GM19463 (cell line): Measurements from ENCODE around the gene LRRC43.

Source experiments
- ATAC-seq: cut with Tn5 transposase; IDR thresholded peaks from one replicate; pipeline ENCODE4 v1.9.1; 2021; ENCODE audit warnings: mild to moderate bottlenecking, moderate library complexity; ENCODE audit not compliant: unreplicated experiment

LRRC43 gene

DNA sequence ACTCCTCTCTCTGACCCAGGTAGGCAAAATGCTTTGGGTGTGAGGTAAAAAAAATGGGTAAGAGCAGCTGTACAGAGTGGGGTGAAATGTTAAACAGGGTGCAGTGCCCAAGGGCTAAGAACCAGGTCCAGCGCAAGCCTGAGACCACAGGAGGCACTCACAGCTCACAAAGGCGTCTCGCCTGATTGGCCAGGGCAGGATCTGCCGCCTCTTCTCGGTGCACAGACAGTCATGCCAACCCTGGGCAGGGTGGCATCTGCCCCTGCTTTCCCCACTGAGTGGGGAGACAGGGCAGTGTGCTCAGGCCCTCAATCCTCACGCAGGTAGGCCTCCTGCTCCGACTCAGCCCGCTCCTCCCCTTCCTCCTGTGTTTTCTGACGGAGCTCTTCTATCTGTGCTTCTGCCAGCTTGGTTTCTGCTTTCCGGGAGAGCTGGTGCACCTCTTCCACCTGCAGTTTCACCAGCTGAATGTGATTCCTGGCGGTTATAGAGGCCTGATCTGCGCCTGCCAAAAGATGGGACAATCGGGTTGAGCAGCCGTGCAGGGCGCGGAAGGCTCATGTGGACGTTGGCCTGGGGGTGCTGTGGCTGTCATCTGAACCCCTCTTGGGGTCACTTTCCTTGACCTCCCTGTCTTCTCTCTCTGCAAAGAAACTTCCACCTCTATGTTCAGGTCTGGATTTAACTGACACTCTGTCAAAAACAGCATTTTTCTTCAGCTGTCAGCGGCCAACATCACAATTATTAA is 25.3 kb downstream of the LRRC43 start:
- ATAC-seq: no peak

DNA sequence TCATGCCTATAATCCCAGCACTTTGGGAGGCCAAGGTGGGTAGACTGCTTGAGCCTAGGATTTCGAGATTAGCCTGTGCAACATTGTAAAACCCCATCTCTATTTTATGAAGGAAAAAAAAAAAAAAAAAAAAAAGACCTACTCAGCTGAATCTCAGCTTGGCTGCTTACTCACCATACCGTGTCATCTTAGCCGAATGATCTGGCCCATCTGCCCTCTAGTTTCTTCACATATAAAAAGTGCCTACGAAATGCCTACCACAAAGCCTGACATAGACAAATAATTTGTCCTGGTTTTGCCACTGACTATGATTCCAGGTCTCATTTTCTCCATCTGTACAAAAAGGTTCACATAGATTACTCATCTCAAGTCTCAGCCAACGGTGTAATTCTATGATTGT is 32.8 kb downstream of the LRRC43 start:
- no peak for ATAC-seq

- ATAC-seq: no peak
These were observed 33.5 kb downstream of the LRRC43 start for GRCh38 chr12:122216445-122216844.

GRCh38 chr12:122225683-122226365 is 42.9 kb downstream of the LRRC43 start, which contains the start of gene DIABLO:
TSS of gene DIABLO (minus strand) at chr12:122226052. CDS start at chr12:122226014, 38 bp downstream.
- ATAC-seq: peak; percentile 92

DNA sequence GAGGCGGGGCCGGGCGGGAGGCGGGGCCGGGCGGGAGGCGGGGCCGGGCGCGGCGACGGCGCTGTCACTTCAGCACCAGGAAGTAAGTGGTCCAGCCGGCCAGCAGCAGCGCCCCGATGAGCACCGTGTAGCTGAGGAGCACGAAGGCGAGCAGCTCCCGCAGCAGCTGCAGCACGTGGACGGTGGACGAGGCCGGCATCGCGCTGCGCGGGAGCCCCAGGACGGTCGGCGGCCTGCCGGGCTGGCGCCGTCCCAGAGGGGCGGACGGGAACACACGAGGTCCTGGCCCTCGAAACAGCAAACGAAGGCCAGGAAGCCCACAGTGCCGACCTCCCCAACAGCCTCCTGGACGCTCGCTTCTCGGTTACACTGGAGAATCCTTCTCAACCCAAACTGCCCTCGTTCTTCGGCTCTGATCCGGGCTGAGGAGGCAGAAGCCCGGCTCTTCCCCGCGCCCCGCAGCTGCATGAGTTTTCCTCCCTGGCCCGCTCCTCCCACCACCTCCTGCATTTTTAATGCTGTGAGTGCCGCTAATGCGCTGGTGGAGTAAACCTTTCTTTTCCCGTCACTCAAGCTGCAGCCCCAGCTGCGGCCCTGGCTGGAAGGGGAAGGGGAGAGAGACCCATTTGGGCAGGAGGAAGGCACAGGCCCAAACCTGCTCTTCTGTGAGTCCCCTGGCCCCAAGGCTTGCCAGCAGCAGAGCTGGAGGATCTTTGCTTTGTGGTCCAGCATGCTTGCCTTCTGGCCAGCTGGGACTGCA is 43.6 kb downstream of the LRRC43 start:
- no peak for ATAC-seq

DNA sequence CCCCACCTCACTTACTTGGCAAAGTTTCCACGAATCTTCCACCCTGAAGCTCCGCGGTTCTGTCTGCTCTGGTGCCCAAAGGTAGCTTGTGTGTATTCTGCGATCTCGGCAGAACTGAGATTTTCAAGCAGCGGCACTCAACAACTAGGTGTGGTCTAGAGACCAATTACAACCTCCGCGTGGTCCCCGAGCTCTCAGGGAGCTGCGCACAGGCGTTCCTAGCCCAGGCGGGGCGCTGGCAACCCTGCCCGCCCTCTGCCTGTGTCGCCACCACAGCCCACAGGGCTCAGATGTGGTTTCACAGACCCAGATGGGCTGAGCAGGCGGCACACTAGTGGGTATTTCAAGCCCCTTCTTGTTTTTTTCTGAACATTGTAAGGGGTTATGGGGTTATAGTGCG is 44.4 kb downstream of the LRRC43 start:
- no peak for ATAC-seq

- ATAC-seq: no peak
These were observed 45.2 kb downstream of the LRRC43 start for GRCh38 chr12:122228092-122228491.

- no peak for ATAC-seq
These were observed 47.9 kb downstream of the LRRC43 start for GRCh38 chr12:122230798-122231197.

DNA sequence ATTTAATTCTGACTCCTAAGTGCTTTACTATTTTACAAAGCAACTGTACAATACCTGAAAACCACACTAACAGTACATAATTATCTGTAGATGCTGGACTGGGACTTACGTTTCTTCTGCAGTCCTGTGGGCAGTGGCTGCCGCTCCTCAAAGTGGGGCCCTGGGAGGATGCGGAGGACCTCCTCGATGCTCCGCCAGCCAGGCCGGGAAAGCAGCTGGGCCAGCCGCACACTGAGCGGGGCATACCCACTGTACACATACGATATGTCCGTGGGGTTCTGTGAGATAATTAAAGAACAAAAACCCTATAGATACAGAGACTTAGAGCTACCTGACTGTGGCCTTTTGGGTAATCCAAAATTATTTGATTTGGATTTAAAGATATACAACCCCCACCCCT is 49.8 kb downstream of the LRRC43 start:
- ATAC-seq: no peak

GRCh38 chr12:122235741-122236140 is 52.8 kb downstream of the LRRC43 start:
- no peak for ATAC-seq

DNA sequence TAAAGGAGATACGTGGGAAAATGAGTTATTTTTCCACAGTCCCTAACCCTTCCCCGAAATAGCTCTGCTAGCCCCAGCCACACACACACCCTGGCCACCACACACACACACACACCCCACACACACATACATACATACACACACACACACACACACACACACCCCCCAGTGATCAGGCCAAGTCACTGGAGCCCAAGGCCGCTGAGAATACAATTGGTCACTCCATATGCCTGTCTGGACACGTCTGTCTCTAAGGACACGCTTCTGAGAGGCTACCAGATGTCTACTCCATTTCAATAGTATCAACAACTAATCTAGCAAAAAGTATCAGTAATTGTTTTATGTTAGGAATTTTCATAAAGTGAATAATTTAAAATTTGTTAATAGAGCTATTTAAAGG is 55.9 kb downstream of the LRRC43 start:
- ATAC-seq: no peak

GRCh38 chr12:122243965-122244364 is 61.0 kb downstream of the LRRC43 start:
- ATAC-seq: no peak

- no peak for ATAC-seq
These were observed 61.8 kb downstream of the LRRC43 start for GRCh38 chr12:122244565-122245371.

DNA sequence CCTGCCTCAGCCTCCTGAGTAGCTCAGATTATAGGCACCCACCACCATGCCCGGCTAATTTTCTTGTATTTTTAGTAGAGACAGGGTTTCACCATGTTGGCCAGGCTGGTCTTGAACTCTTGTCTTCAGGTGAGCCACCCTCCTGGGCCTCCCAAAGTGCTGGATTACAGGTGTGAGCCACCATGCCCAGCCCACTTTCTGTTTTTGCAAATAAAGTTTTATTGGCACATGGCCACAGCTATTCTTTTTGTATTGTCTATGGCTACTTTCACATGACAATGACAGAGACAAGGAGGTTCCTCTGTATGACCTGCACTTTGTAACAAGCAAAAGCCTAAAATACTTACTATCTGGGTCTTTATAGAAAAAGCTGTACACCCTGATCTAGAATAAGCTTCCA is 62.6 kb downstream of the LRRC43 start:
- ATAC-seq: no peak

DNA sequence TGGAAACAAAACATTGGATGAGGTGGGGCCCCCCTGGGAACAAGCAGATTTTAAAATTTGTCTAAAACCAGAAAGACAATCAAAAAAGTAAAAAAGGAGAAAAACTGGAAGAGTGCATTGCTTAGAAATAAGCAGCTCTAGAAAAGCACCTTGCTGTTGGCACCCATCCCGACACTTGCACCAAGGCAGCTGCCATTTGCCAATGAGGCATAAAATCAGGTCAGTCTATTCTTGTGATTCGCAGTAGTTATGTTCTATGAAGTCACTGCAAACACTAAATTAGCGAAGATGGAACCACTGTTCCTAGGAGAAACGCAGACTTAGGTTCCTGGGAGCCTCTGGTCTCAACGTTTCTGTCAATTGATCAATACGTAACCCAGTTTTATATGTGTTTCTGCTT is 67.1 kb downstream of the LRRC43 start:
- no peak for ATAC-seq

- ATAC-seq: no peak
These were observed 67.6 kb downstream of the LRRC43 start for GRCh38 chr12:122250536-122250935.
